GM12878 (cell line): Measurements from ENCODE around the gene SHB. TPM values are rescaled to one million over a fixed set of nuclear protein-coding genes. Genes with fewer than 3 reads are reported as not detected.

Source experiments
- CHD4 ChIP-seq: fragments of 200-600 bp; sonication (generic); IDR thresholded peaks from 2 replicates; pipeline ENCODE4 v1.6.1; 2016; ENCODE audit warnings: mild to moderate bottlenecking
- HCFC1 ChIP-seq: fragments of 150-350 bp; IDR thresholded peaks from 2 replicates; pipeline ENCODE4 v1.6.1; 2014; ENCODE audit warnings: low read length
- POLR2AphosphoS5 ChIP-seq: IDR thresholded peaks from 2 replicates; pipeline ENCODE4 v1.6.1; 2011; ENCODE audit warnings: mild to moderate bottlenecking, low read length, inconsistent platforms
- SMAD5 ChIP-seq: IDR thresholded peaks from 2 replicates; pipeline ENCODE4 v1.6.1; 2016; ENCODE audit warnings: antibody characterized with exemption, low read depth
- ZNF24 ChIP-seq: fragments of 450-650 bp; IDR thresholded peaks from 2 replicates; pipeline ENCODE4 v1.6.1; 2017; ENCODE audit warnings: antibody characterized with exemption, mild to moderate bottlenecking
- polyA plus RNA-seq, 11 experiments: library from polyadenylated mRNA; depleted of rRNA in 4 of 11; unstranded in 6 of 11; stranded (reverse) in 5 of 11; fragments of >200 nt; fragmentation: Nextera tagmentation in 4 of 11; fragmentation: Illumina TruSeq in 1 of 11; extraction: Ambion mirVana in 4 of 11; extraction: Trizol in 1 of 11; gene quantifications; 1 replicate in 1 of 11; 2 replicates in 10 of 11; pipeline versions ENCODE4 v1.2.1 to v1.2.3, GENCODE V29; 2011 to 2016; ENCODE audit warnings: inconsistent platforms in 2 of 11, missing spikeins in 2 of 11, low read depth in 1 of 11
- total RNA-seq, 4 experiments: library from RNA; depleted of rRNA in 3 of 4; stranded (reverse); fragments of >200 nt in 3 of 4; fragmentation: Illumina TruSeq in 1 of 4; extraction: Trizol in 1 of 4; gene quantifications; 2 replicates each; pipeline versions ENCODE4 v1.2.1 to v1.2.3, GENCODE V29; 2013 to 2021
- TF ChIP-seq, protein P1 (sequence below): IDR thresholded peaks from 2 replicates; pipeline ENCODE4 v1.6.1; 2012; ENCODE audit warnings: low read depth, low read length, improper control_type of control experiment
- TF ChIP-seq, protein P2 (sequence below): fragments of 450-650 bp; IDR thresholded peaks from 2 replicates; pipeline ENCODE4 v1.6.1; 2017; ENCODE audit warnings: mild to moderate bottlenecking, moderate library complexity
- TF ChIP-seq, protein P3 (sequence below): fragments of 450-650 bp; IDR thresholded peaks from 2 replicates; pipeline ENCODE4 v1.6.1; 2018; ENCODE audit warnings: borderline replicate concordance, mild to moderate bottlenecking; ENCODE audit not compliant: partially characterized antibody
- TF ChIP-seq, protein P4 (sequence below): fragments of 450-650 bp; formaldehyde crosslinking; IDR thresholded peaks from 2 replicates; pipeline ENCODE4 v1.5.0; 2022; ENCODE audit warnings: mild to moderate bottlenecking, missing genetic modification characterization

The SHB gene
- total and polyA plus RNA-seq, 10 of the 15 experiments (the other 5 are each of a cell fraction or from before 2014, with no cell fraction given) = 0.29 to 6.2 (median 1.3) TPM

DNA sequence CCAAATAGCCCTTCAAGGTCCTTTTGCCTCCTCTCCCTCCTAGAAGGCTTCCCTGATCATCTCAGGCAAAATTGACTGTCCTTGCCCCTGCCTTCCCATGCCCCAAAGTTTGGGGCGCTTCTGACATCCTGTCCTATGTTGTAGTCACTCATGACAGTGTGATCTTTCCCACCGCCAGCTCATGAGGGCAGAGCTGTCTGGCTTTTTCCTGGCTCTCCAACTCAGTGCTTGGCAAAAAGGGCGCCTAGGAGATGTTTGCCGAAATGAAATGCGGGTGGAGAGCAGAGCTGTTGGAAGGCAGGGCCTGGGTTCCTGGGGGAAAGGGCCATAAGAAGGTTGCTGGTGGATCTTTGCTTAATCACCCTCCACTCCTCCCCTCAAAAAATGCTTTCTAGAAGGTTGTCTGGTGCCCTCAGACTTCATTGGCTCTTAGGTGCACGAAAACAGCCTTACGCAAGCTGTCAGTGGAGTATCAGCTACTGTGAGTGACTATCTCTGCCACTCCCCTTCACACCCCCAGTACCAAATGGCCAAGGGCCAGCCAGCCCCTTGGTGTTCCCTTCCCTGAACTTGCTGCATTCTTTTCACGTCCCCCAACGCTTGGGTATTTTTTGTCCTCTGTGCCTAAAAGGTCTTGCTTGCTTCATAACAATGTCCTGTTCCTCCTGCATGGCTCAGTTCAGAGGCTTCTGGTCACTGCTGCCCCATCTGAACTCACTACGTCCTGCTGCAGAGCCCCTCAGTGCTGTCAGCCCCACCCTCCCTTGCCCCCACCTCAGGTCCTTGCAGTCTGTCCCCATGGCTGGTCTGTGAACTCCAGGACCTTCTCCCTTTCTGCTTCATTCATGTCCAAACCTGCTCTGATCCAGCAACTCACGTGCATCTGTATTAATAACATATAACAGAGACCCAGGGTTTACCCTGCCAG is 162.5 kb downstream of the SHB start (continued):
- TF ChIP-seq, protein P1, sequence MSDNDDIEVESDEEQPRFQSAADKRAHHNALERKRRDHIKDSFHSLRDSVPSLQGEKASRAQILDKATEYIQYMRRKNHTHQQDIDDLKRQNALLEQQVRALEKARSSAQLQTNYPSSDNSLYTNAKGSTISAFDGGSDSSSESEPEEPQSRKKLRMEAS = no peak
- TF ChIP-seq, protein P2, sequence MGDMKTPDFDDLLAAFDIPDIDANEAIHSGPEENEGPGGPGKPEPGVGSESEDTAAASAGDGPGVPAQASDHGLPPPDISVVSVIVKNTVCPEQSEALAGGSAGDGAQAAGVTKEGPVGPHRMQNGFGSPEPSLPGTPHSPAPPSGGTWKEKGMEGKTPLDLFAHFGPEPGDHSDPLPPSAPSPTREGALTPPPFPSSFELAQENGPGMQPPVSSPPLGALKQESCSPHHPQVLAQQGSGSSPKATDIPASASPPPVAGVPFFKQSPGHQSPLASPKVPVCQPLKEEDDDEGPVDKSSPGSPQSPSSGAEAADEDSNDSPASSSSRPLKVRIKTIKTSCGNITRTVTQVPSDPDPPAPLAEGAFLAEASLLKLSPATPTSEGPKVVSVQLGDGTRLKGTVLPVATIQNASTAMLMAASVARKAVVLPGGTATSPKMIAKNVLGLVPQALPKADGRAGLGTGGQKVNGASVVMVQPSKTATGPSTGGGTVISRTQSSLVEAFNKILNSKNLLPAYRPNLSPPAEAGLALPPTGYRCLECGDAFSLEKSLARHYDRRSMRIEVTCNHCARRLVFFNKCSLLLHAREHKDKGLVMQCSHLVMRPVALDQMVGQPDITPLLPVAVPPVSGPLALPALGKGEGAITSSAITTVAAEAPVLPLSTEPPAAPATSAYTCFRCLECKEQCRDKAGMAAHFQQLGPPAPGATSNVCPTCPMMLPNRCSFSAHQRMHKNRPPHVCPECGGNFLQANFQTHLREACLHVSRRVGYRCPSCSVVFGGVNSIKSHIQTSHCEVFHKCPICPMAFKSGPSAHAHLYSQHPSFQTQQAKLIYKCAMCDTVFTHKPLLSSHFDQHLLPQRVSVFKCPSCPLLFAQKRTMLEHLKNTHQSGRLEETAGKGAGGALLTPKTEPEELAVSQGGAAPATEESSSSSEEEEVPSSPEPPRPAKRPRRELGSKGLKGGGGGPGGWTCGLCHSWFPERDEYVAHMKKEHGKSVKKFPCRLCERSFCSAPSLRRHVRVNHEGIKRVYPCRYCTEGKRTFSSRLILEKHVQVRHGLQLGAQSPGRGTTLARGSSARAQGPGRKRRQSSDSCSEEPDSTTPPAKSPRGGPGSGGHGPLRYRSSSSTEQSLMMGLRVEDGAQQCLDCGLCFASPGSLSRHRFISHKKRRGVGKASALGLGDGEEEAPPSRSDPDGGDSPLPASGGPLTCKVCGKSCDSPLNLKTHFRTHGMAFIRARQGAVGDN = no peak
- TF ChIP-seq HCFC1 (no peak), ZNF24 (no peak), SMAD5 (no peak), POLR2AphosphoS5 (no peak), CHD4 (no peak)
- TF ChIP-seq, protein P3, sequence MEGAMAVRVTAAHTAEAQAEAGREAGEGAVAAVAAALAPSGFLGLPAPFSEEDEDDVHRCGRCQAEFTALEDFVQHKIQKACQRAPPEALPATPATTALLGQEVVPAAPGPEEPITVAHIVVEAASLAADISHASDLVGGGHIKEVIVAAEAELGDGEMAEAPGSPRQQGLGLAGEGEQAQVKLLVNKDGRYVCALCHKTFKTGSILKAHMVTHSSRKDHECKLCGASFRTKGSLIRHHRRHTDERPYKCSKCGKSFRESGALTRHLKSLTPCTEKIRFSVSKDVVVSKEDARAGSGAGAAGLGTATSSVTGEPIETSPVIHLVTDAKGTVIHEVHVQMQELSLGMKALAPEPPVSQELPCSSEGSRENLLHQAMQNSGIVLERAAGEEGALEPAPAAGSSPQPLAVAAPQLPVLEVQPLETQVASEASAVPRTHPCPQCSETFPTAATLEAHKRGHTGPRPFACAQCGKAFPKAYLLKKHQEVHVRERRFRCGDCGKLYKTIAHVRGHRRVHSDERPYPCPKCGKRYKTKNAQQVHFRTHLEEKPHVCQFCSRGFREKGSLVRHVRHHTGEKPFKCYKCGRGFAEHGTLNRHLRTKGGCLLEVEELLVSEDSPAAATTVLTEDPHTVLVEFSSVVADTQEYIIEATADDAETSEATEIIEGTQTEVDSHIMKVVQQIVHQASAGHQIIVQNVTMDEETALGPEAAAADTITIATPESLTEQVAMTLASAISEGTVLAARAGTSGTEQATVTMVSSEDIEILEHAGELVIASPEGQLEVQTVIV = no peak
- TF ChIP-seq, protein P4, sequence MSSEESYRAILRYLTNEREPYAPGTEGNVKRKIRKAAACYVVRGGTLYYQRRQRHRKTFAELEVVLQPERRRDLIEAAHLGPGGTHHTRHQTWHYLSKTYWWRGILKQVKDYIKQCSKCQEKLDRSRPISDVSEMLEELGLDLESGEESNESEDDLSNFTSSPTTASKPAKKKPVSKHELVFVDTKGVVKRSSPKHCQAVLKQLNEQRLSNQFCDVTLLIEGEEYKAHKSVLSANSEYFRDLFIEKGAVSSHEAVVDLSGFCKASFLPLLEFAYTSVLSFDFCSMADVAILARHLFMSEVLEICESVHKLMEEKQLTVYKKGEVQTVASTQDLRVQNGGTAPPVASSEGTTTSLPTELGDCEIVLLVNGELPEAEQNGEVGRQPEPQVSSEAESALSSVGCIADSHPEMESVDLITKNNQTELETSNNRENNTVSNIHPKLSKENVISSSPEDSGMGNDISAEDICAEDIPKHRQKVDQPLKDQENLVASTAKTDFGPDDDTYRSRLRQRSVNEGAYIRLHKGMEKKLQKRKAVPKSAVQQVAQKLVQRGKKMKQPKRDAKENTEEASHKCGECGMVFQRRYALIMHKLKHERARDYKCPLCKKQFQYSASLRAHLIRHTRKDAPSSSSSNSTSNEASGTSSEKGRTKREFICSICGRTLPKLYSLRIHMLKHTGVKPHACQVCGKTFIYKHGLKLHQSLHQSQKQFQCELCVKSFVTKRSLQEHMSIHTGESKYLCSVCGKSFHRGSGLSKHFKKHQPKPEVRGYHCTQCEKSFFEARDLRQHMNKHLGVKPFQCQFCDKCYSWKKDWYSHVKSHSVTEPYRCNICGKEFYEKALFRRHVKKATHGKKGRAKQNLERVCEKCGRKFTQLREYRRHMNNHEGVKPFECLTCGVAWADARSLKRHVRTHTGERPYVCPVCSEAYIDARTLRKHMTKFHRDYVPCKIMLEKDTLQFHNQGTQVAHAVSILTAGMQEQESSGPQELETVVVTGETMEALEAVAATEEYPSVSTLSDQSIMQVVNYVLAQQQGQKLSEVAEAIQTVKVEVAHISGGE (CRISPR knock-in tag) = no peak
